NCI-H1930 (cell line): ENCODE results near the gene DYNC1H1.
"Not testable (repeated sequence)": the region's sequence is repeated elsewhere in the genome, so short reads cannot be mapped to it uniquely, and the experiment has no call there.

Experiments used
- DNase-seq, 2 experiments: peaks; one replicate each; lab custom pipeline; 2025; lab: John Stamatoyannopoulos, UW

Gene DYNC1H1

DNA sequence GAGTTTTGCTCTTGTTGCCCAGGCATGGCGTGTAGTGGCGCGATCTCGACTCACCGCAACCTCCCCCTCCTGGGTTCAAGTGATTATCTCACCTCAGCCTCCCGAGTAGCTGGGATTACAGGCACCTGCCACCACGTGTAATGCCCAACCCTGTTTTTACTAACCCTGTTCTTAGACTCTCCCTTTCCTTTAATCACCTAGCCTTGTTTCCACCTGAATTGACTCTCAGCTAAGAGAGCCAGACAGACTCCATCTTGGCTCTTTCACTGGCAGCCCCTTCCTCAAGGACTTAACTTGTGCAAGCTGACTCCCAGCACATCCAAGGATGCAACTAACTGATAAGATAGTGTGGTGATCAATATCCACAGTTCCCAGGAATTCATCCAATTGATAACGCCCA lies 100.2 kb downstream of the DYNC1H1 start:
- DNase-seq = not testable (repeated sequence)

DNA sequence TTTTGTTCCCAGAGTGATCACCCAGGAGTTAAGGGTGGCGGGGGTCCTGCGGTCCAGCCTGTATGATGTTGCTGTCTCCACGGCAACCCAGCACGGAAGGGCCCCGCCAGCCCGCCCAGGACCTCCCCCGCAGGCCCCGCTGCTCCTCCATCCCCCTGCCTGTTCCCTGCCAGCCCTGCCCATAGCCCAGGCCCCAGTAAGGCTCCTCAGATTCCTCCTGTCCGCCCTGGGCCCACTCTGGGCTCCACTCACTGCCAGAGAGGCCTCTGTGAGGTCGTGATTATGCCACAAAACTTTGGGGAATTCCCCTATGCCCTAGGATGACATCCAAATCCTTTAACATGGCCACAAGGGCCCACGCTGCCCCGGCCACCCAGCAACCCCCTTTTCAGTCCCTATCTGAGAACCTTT lies 101.7 kb downstream of the DYNC1H1 start:
- no peak for DNase-seq

- no peak for DNase-seq
Observed at GRCh38 chr14:102071283-102071998, 107.1 kb downstream of the DYNC1H1 start.

- no peak for DNase-seq
Observed at GRCh38 chr14:102074415-102074964, 110.1 kb downstream of the DYNC1H1 start.

GRCh38 chr14:102075155-102075554 lies 110.8 kb downstream of the DYNC1H1 start:
- no peak for DNase-seq

DNA sequence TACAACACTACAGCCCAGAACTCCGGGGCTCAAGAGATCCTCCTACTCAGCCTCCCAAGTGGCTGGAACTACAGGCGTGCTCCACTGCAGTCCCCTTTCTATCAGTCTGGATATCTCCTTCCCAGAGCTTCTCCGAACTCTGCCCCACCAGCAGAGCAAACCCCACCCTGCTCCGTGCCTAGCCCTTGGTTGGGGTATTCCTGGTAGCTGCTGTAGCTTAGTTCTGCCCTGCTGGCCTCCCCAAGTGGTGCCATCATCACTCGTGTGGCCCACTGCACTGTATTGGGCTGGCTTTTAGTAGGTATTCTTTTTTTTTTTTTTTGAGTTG lies 113.0 kb downstream of the DYNC1H1 start:
- DNase-seq = no peak

DNA sequence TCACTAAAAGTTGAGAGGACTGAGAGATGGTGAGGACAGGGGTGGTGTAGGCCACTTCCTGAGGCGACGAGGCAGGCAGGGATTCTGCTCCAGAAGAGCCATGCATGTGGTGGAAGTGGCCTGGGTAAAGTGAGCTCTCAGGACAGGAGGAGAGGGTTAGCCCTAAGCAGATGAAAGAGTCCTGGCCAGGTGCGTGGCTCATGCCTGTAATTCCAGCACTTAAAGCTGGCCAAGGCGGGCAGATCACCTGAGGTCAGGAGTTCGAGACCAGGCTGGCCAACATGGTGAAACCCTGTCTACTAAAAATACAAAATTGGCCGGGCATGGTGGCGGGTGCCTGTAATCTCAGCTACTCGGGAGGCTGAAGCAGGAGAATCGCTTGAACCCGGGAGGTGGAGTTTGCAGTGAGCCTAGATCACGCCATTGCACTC lies 114.0 kb downstream of the DYNC1H1 start:
- not testable (repeated sequence) for DNase-seq

- DNase-seq = no peak
Observed at GRCh38 chr14:102078831-102079699, 114.7 kb downstream of the DYNC1H1 start.

DNA sequence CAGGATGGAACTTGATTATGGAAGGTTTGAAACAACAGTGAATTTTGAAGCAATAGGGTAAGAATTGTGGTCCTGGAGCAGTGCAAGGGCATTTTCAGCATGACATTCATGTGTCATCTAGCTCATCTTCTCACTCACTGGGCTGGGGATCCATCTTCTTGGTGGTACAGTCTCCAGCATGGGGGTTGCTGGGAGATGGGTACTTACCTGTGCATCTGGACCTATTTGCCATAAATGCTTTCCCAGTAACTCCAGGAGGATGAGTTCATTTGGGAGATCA lies 115.3 kb downstream of the DYNC1H1 start:
- DNase-seq = no peak

- DNase-seq = no peak
Observed at GRCh38 chr14:102080183-102081080, 116.1 kb downstream of the DYNC1H1 start.

GRCh38 chr14:102081231-102082080 lies 117.1 kb downstream of the DYNC1H1 start:
- no peak for DNase-seq

GRCh38 chr14:102084522-102084921 lies 120.1 kb downstream of the DYNC1H1 start:
- DNase-seq = not testable (repeated sequence)

GRCh38 chr14:102084931-102085330 lies 120.6 kb downstream of the DYNC1H1 start:
- no peak for DNase-seq

- no peak for DNase-seq
Observed at GRCh38 chr14:102085488-102085887, 121.1 kb downstream of the DYNC1H1 start.

- DNase-seq = no peak
Observed at GRCh38 chr14:102085948-102086708, 121.8 kb downstream of the DYNC1H1 start.

GRCh38 chr14:102086709-102086971 lies 122.3 kb downstream of the DYNC1H1 start:
- DNase-seq = no peak

DNA sequence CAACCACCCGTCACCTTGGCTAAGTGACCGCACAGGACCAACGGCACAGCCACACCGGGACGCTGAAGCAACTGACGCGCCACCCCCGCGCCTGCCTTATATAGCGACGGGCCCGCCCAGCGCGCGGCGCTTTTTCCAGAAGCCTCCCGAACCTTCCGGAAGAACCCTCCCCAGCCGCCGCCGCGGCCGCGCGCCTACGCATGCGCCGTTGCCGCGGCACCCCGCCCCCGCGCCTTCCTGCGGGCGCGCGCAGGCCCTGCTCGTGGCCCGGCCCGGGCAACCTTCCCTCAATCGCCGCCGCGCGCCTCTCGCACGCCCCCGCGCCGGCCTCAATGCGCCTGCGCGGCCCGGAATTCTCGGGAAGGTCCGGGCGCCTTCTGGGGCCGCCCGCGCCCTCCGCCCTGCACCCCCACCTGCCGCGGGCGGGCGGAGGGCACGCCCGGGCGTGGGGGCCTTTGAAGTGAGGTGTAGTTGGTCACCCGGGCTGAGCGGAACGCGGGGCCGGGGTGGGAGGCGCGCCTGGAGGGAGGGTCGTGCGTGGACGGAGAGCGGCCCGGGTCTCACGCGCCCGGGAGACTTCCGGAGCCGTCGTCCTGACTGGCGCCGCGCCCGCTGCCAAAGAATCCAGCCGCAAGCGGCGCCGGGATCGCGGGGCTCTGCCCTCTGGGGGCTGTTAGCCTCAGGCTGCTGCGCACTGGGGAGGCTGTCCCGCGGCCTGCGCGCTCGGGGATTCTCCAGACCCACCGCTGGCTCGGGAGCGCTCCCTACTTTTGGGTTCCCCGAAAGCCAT lies 122.8 kb downstream of the DYNC1H1 start, which contains the start of gene HSP90AA1:
HSP90AA1 (minus strand) TSS at position 73 of the 790 bp plus-strand sequence. CDS start 666 bp downstream, outside the sequence.
- peak; percentile 82 to 94 for DNase-seq

GRCh38 chr14:102087762-102088011 lies 123.3 kb downstream of the DYNC1H1 start:
- no peak for DNase-seq

DNA sequence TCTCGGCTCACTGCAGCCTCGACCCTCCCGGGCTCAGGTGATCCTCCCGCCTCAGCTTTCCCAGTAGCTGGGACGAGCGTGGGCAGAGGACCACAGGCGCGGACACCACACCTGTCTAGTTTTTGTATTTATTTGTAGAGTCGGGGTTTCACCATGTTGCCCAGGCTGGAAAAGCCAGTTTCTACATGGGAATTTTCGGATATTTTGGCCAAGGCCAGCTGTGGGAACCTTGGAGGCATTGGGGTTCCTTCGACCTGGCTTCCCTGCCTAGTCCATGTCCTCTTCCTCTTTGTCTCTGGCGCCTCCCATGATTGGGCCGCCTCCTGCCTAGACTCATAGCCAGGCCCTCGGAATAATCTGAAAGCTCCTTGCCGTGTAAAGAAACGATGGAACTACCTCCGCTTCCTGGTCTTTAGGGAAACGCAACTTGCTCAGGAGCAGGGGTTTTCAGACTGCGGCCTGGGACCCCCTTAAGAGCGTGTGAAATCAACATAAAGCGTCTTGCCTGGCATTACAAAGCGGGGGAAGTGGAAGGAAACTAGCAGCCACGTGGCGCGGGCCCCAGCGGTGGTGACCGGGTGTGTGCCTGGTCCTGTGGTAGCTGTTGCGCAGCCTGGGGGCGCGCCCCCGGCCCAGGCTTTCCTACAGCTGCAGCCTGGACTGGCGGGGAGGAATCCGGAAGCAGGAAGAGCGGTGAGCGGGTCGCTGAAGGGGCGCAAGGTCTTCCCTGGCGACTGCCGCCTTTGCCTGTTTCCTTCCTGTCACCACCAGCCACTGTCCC lies 123.8 kb downstream of the DYNC1H1 start:
- DNase-seq = no peak
